Hematopoietic multipotent progenitor cell treated with erythropoietin and hydrocortisone succinate and interleukin-3 and kit ligand, for 17 days (in vitro differentiated cells): ENCODE data around the gene MPND.
"Not testable (repeated sequence)": the region's sequence is repeated elsewhere in the genome, so short reads cannot be mapped to it uniquely, and the experiment has no call there.

Experiments
- DNase-seq: peaks from one replicate; pipeline ENCODE4 v3.0.0-alpha.2; 2015; ENCODE audit warnings: low spot score

Gene MPND

GRCh38 chr19:4349225-4349624 is 5.9 kb downstream of the MPND start:
- DNase-seq, result not testable (repeated sequence)

- no peak for DNase-seq
Observed at GRCh38 chr19:4350111-4350510, 6.7 kb downstream of the MPND start.

DNA sequence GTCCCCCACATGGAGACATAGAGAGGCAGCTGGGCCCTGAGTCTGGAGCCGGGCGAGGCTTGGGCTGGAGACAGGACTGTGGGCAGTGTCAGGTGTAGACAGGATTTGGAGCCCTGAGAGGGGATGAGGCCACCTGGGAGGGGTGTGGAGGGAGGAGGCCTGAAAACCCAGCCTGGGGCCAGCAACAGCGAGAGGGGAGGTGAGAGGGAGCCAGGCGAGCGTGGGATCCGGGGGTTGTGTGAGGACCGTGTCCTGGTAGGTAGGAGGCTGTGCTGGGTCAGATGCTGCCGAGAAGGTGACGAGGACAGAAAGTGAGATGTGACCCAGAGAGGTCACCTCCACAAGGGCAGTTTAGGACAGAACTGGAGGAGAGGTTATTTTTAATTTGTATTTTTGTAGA is 7.4 kb downstream of the MPND start:
- DNase-seq, result no peak

- DNase-seq, result peak; percentile 72
Observed at GRCh38 chr19:4352701-4353121, 9.3 kb downstream of the MPND start.

DNA sequence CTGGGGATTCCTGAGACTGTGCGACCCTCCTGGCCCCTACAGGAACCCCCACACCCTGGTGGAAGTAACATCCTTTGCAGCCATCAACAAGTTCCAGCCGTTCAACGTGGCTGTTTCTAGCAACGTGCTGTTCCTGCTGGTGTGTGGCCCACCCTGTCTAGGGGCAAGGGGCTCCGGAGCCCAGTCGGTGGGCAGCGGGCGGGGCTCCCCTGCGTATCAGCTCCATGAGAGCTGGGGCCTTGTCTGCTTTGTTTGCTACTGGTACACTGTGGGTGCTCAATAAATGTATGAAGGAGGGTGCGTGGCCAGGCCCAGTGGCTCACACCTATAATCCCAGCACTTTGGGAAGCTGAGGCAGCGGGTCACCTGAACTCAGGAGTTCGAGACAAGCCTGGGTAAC is 10.9 kb downstream of the MPND start:
- DNase-seq, result no peak

- DNase-seq, result no peak
Observed at GRCh38 chr19:4354897-4355296, 11.5 kb downstream of the MPND start.

DNA sequence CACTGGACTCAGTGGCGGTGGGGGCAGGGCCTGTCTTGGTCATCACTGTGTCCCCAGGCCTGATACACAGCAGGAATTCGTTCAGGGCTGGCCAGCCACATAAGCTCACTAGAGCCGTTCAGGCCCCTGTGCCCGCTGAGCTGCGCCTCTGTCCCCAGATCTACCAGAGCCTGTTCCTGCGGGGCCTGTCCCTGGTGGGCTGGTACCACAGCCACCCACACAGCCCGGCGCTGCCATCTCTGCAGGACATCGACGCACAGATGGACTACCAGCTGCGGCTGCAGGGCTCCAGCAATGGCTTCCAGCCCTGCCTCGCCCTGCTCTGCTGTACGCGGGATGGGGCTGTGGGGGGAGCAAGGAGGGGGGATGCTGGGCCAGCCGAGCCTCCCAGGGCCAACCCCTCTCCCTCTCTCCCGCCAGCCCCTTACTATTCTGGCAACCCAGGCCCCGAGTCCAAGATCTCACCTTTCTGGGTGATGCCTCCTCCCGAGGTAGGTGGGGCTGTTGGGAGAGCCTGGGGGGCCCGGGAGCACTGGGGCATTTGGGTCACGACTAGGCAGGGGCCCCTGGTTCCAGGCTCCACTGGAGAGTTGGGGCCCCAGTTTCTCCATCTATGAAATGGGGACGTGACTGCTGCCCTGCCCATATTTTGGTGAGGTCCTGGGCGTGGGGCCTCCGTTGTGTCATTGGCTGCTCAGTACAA is 13.9 kb downstream of the MPND start:
- DNase-seq, result no peak

GRCh38 chr19:4357921-4358326 is 14.6 kb downstream of the MPND start:
- DNase-seq, result no peak

- DNase-seq, result no peak
Observed at GRCh38 chr19:4358709-4359626, 15.6 kb downstream of the MPND start.

GRCh38 chr19:4359627-4360000 is 16.3 kb downstream of the MPND start:
- DNase-seq, result no peak

DNA sequence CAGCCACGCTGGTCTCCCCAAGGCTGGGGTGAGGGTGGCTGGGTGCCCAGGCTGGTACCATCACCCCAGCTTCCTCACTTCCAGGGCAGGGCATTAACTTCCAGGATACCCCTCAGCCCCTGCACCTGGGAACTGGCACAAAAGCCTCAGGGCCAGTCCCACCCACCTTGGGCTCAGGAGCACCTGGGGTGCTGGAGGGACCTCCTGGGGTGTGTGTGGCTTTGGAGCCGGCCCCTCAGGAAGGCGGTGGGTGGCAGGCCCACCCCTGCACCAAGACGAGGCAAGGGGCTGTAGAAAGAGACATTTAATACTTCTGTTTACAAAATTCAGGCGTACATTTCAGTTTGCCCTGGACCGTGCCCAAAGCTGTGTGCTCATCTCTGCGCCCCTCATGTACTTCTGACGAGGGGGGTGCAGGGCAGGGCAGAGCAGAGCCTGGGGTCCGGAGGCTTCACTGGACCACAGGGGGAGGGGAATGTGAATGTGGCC is 16.8 kb downstream of the MPND start:
- no peak for DNase-seq

DNA sequence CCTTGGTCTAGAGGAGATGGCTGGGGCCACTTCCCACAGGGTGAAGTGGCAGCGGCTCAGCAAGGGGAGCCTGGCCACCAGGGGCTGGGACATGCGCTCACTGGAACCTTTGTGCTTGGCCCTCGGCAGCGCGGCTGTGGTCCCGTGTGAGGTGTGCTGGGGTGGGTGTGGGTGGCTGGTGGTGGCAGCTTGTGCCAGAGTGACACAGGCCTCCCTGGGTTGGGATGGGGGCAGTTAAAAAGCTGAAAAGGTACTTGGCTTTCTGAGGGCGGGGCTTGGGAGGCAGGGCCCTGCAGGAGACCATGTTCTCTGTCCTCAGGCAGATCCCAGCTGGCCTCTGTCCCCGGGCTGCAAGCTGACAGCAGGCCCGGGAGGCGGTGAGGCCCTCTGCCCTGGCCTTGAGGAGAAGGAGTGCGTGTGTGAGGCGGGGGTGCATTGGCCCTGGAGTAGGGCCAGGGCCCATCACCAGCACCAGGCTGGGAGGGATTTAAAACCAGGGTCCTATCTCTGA is 17.3 kb downstream of the MPND start:
- DNase-seq, result no peak

DNA sequence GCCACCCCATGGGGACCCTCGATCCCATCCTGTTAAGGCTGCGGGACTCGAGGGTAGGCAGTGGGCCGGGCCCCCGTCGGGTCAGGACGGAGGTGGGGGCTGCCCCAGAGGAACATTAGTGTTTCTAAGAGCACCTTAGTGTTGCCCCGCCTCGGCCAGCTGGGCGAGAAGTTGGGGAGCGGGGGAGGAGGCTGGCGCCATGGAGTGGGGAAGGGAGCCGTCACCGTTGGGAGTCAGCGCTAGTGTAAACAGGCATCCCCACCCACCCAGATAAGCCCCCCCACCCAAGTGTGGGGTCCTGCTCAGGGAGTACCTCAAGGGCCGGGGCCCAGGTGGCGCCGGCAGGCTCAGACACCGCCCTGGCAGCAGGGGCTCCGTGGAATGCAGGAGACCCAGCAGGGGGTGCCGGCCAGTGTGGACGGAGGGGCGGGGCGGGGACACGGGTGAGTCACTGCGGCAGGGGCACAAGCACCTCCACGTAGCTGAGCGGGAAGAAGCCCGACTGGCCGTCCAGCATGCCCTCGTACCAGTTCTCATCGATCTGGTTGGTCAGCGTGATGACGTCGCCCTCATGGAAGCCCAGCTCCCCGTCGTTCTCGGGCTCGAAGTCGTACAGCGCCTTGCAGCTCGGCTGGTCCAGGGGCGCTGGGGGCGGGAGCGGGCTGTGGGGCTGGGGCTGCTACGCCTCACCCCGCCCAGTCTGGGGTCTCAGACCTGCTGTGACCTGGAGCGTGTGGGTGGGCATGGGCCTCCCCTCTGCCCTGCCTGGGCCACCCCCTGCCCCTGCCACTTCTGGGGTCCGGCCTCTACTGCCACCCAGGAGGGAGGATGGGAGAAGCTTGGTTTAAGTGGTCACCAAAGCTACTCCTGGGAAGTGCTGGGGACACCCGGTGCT is 18.0 kb downstream of the MPND start:
- DNase-seq, result no peak

- DNase-seq, result no peak
Observed at GRCh38 chr19:4362101-4362828, 18.9 kb downstream of the MPND start.

GRCh38 chr19:4362831-4363545 is 19.6 kb downstream of the MPND start:
- DNase-seq, result no peak

GRCh38 chr19:4363571-4364304 is 20.4 kb downstream of the MPND start:
- no peak for DNase-seq

- peak; percentile 44 for DNase-seq
Observed at GRCh38 chr19:4365341-4365740, 22.0 kb downstream of the MPND start.

DNA sequence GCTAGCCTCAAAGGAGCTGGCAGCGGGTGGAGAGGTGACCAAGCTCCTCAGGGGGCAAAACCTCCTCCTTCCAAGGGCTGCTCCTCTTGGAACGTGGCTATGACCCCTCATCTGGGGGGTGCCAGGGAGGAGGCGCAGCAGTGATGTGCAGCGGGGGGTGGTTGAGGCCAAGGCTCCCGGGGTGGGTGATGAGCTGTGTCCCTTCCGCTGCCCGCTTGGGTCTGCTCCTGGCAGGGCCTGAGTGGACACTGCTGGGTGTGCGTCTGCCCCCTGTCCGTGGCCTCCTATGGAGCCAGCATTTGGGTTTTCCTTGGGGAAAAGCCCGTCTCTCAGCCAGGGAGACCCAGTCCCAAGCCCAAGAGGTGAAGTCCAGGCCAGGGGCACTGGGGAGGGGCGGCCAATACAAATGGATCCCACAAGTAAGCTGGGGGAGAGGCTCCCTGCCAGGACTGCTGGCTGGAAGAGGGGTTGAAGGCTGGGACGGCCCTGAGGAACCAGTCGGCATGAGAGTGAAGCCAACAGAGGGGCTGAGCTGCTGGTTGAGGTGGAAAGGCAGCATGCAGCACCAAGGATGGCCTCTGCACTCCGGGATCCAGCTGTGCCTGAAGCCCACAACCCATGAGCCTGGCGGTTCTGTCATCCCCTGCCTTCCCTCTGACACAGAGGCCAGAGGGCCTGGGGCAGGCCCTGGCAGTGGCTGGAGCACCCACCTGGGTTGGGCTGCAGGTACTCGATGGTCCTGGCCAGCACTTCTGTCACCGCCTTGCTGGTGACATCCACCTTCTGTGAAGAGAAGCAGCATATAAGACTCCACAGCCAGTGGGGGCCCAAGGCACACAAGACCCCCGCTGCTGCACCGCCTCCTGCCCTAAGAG is 22.7 kb downstream of the MPND start:
- no peak for DNase-seq
